ENCODE measurements around the gene MCHR1.
"Not testable (repeated sequence)": the region's sequence is repeated elsewhere in the genome, so short reads cannot be mapped to it uniquely, and the experiment has no call there.

MCHR1 gene

DNA sequence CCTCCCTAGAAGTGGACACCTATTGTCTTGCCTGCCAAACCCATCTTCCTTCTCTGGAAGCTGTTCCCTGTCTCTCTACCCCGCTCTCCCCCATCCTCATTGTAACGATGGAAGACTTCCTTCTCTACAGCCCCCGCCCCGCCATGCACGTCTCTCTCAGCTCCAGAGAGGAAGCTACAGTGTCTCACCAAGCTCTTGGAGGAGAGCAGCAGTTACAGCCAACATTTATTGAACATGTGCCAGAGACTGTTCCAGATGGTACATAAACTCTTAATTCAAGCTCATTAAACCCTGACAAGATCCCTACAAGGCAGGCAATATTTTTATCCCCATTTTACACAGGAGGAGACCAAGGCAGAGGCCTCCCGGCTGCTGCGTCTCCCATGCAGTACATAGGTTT is 15.1 kb downstream of the MCHR1 start:
- DNase-seq: no peak

DNA sequence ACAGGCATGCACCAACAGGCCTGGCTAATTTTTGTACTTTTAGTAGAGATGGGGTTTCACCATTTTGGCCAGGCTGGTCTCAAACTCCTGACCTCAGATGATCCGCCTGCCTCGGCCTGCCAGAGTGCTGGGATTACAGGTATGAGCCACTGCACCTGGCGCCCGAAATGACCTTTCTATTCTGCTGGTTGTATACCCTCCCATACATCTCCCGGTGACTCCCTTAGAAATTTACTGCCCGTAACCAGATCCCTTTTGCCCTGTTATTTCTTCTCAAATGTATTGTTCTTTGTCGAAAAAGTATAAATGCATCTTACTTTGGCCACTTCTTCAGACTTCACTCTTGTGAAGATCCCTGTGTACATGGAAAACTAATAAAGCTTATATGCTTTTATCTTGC is 22.0 kb downstream of the MCHR1 start:
- DNase-seq: no peak

DNA sequence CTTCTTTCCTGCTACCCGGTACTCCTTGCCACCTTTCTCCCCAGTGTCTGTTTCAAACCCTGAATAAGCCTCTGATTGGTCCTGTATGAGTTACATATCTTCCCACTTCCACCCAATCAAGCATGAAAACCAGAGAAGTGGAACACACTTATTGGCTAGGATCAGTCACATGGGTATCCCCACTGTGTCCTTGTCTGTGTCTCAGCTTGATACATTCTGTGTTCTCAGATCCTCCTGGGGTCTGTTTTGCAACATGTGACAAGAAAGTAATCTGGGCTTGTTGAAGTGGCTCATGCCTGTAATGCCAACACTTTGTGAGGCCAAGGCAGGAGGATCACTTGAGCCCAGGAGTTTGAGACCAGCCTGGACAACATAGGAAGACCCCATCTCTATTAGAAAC is 23.9 kb downstream of the MCHR1 start:
- no peak for DNase-seq

DNA sequence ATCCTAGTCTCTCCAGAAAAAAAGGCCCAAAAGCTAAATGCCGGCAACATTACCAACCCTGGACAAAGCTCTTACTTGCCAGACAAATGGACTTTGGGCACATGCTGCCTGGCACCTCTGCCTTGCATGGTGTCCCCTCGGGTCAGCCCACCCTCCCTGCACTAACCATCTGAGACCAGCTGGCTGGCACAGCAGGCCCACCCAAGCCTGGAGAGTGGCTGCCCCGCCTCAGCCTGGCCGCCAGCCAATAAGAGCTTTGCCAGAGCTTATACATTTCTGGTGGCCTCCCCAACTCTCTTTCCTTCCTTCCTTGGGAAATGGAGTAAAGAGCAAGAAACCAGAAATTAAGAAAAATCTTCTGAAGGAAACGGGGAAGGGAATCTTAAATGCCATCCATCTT is 24.5 kb downstream of the MCHR1 start:
- DNase-seq: no peak

- no peak for DNase-seq
Measured at GRCh38 chr22:40705918-40706682, 26.8 kb downstream of the MCHR1 start.

DNA sequence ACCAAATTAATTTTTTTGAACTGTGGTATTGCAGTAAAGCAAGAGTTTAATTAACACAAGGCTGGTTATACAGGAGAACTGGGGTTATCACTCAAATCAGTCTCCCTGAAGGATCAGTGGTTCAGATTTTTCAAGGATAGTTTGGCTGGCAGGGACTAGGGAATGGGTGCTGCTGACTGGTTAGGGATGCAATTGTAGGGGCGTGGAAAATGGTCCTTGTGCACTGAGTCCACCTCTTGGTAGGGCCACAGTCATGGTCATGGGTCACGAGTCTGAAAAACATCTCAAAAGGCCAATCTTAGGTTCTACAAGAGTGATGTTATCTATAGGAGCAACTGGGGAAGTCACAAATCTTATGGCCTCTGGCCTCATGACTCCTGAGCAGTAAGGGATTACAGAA is 27.9 kb downstream of the MCHR1 start:
- DNase-seq: no peak

GRCh38 chr22:40708177-40708576 is 28.9 kb downstream of the MCHR1 start:
- no peak for DNase-seq

GRCh38 chr22:40709752-40710413 is 30.6 kb downstream of the MCHR1 start:
- no peak for DNase-seq

GRCh38 chr22:40712311-40712710 is 33.0 kb downstream of the MCHR1 start:
- DNase-seq: no peak

DNA sequence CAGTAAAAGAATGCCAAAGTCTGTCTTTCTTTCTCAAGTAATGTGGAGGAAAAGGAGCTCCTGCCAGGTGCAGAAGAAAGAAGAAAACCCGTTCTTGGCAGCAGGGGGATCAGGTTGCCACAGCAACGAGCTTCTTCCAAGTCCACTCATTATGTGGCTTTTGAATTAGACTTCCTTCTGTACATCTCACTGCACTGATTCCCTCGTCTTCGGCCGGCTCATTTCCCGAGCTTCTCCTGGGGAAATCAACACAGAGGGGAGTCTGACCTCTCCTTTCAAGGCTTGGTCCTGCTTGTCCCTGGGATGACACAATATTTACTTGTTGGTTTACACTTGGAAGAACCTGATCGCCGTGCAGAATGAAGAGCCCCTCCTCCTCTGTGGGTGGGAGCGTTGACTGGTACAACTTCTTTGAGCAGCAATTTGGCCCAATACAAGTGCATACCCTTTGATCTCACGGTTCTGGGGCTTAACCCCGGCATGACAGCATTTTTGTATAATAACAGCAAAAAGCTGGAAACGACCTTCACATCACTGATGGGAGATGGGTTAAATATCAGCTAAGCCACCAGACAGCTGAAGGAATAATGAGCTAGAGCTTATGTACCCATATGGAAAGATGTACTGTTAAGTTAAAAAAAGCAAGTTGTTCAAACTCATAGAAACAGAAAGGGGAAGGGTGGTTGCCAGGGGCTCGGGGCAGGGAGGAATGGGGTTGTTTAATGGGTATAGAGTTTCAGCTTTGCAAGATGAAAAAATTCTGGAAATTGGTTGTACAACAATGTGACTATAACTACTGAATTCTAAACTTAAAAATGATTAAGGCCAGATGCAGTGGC is 35.4 kb downstream of the MCHR1 start:
- peak; percentile 18 for DNase-seq

- DNase-seq: no peak
Measured at GRCh38 chr22:40716116-40716515, 36.8 kb downstream of the MCHR1 start.

GRCh38 chr22:40717657-40718056 is 38.4 kb downstream of the MCHR1 start:
- DNase-seq: not testable (repeated sequence)

DNA sequence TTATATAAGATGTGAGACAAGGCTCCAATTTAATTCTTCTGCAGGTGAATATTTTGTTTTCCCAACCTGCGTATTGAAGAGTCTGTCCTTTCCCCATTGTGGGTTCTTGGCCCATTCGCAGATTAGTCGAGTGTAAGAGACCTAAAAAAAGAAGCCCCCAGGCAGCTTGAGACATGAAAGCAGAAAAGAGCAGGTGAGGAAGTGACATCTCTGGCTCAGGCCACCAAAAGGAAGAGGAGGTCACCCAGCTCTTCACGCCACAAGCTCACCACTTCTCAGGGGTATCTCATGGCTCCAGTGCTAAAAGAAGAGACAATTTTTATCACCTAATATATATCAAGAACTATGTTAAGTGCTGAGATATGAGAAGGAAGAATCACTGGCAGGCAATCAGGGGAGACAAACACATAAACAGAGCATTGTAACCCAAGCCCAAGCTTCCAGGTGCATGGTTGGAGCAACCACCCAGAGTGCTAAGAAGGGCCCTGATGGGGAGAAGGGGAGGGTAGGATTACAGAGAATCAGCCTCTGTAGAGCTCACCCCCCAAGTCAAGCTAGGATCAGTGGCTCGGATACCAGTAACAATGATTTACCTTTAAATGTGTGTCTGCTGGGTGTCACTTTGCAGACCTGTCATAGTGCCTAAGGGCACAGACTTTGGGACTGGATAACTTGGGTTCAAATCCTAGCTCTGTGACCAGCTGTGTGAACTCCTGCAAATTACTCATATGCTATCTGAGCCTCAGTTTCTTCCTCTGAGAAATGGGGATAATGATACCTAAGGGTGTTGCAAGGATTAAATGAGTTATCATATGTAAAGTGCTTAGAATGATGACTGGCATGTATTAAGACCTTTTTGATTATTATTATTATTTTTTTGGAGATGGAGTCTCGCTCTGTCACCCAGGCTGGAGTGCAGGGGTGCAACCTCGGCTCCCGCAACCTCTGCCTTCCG is 39.2 kb downstream of the MCHR1 start:
- no peak for DNase-seq

DNA sequence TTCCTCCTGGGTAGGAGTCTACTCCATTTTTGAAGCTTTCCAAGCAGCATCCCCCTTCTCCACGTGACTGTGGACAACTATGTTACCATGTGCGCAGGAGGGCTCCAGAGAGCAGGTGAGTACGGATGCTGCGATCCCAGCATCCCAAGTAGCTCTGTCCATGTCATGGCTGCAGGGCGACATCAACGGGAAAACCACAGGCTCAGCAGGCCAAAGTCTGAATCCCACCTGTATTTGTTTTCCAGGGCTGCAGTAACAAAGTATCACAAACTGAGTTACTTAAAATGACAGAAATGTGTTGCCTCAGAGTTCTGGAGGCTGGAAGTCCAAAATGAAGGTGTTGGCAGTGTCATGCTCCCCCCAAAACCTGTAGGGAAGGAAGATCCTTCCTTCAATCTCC is 40.3 kb downstream of the MCHR1 start:
- no peak for DNase-seq

GRCh38 chr22:40720156-40720537 is 40.9 kb downstream of the MCHR1 start:
- not testable (repeated sequence) for DNase-seq

- DNase-seq: peak; percentile 9
Measured at GRCh38 chr22:40720538-40721256, 41.4 kb downstream of the MCHR1 start.

DNA sequence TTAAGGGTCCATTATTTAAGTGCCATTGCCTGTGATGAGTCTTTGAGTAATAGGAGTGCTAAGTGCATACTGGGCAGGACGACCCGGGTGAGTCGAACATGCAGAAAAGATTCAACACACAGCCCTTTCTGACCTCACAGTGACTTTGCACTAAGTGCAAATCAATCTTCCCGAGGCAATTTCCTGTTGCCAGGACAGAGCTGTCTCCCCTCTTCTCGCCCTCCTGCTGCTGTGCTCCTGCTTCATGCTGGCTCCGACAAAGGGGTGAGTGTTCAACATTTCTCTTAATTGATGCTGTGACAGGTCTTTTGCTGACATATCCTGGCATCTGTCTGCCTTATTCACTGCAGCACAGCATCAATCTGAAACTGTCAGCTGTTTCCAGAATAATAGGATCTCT is 42.0 kb downstream of the MCHR1 start:
- DNase-seq: no peak

- DNase-seq: no peak
Measured at GRCh38 chr22:40723396-40723933, 44.2 kb downstream of the MCHR1 start.

GRCh38 chr22:40726514-40726913 is 47.2 kb downstream of the MCHR1 start:
- no peak for DNase-seq

GRCh38 chr22:40727070-40727963 is 48.0 kb downstream of the MCHR1 start:
- DNase-seq: no peak

All from kidney glomerular epithelial cell (primary cell).